ENCODE results near the gene KCNG3. TPM values are rescaled to one million over a fixed set of nuclear protein-coding genes. Genes with fewer than 3 reads are reported as not detected.

Gene KCNG3
- total RNA-seq, 3 donors from 2014 or later, result 2.6 to 5.0 (median 3.2) TPM

GRCh38 chr2:42495234-42495581, 1.4 kb upstream of the KCNG3 start:
- intact Hi-C loops (cut with DNase I, micrococcal nuclease), result no loop called here
- Histone ChIP-seq H3K9me3 (no peaks in the 10 kb centered on the region), H3K4me1 (ENCODE audit: low read depth) (peaks cover 7% of the 10 kb centered on the region), H3K4me3 (no peak overlapping the region), H3K36me3 (ENCODE audit: low read depth) (no peaks in the 10 kb centered on the region)
- ATAC-seq (no peak), DNase-seq (no peak)
- no peak for TF ChIP-seq CTCF (IDR thresholded peaks at IDR 0.05)

- ATAC-seq, result peak; percentile 76
- H3K36me3 ChIP-seq (ENCODE audit: low read depth), result no peaks in the 10 kb centered on the region
- peak overlapping the region; percentile 25 for H3K4me3 ChIP-seq
- no peaks in the 10 kb centered on the region for H3K9me3 ChIP-seq
- peak; percentile 82 for TF ChIP-seq CTCF (IDR thresholded peaks at IDR 0.05)
- peak; percentile 73 to 84 (median 83) for DNase-seq
- peaks cover 7% of the 10 kb centered on the region for H3K4me1 ChIP-seq (ENCODE audit: low read depth)
- intact Hi-C loops (cut with DNase I, micrococcal nuclease), result no loop called here
These were observed 812 bp upstream of the KCNG3 start for GRCh38 chr2:42494355-42495233.

- Histone ChIP-seq H3K4me1 (ENCODE audit: low read depth) (peaks cover 7% of the 10 kb centered on the region), H3K36me3 (ENCODE audit: low read depth) (no peaks in the 10 kb centered on the region), H3K4me3 (peak overlapping the region; percentile 25), H3K9me3 (no peaks in the 10 kb centered on the region)
- peak; percentile 50 to 71 (median 61) for DNase-seq
- no peak for TF ChIP-seq CTCF (IDR thresholded peaks at IDR 0.05)
- ATAC-seq, result peak; percentile 37
- intact Hi-C loops (cut with DNase I, micrococcal nuclease), result no loop called here
These were observed 903 bp downstream of the KCNG3 start for GRCh38 chr2:42492691-42493467.

GRCh38 chr2:42488297-42488696, 5.5 kb downstream of the KCNG3 start:
- intact Hi-C loops (cut with DNase I, micrococcal nuclease), result loop anchor here in 1 of 2 donors (10.0 kb wide), 1 partner anchor 103 kb away; no protein-coding TSS in a partner anchor
- Histone ChIP-seq H3K36me3 (ENCODE audit: low read depth) (no peaks in the 10 kb centered on the region), H3K4me1 (ENCODE audit: low read depth) (peaks cover 5% of the 10 kb centered on the region), H3K9me3 (no peaks in the 10 kb centered on the region), H3K4me3 (no peak overlapping the region)
- DNase-seq, result no peak
- ATAC-seq, result no peak
- TF ChIP-seq CTCF (IDR thresholded peaks at IDR 0.05), result no peak

GRCh38 chr2:42486145-42486906, 7.5 kb downstream of the KCNG3 start:
- Histone ChIP-seq H3K4me1 (ENCODE audit: low read depth) (no peaks in the 10 kb centered on the region), H3K9me3 (no peaks in the 10 kb centered on the region), H3K36me3 (ENCODE audit: low read depth) (no peaks in the 10 kb centered on the region), H3K4me3 (no peak overlapping the region)
- intact Hi-C loops (cut with DNase I, micrococcal nuclease), result loop anchor here in 1 of 2 donors (10.0 kb wide), 1 partner anchor 102 kb away; no protein-coding TSS in a partner anchor
- DNase-seq (no peak), ATAC-seq (peak; percentile 47)
- TF ChIP-seq CTCF (IDR thresholded peaks at IDR 0.05), result no peak

Measured in mucosa of descending colon (tissue), 3 donors.